H9 (cell line): ENCODE results near the gene RNASE3. TPM values are rescaled to one million over a fixed set of nuclear protein-coding genes. Genes with fewer than 3 reads are reported as not detected.
"Not testable (repeated sequence)": the region's sequence is repeated elsewhere in the genome, so short reads cannot be mapped to it uniquely, and the experiment has no call there.

ENCODE experiments used
- DNase-seq: peaks from one replicate; pipeline ENCODE4 v3.0.0-alpha.2; 2017
- H2AFZ ChIP-seq: one replicate; pipeline ENCODE4 v1.6.1; 2013; ENCODE audit warnings: mild to moderate bottlenecking, low read length, control low read depth, moderate library complexity
- H2AK5ac ChIP-seq: 2 replicates; pipeline ENCODE4 v1.6.1; 2013; ENCODE audit warnings: low read length, control low read depth, mixed read lengths; ENCODE audit not compliant: insufficient read length
- H2BK120ac ChIP-seq: one replicate; pipeline ENCODE4 v1.6.1; 2013; ENCODE audit warnings: low read depth, mild to moderate bottlenecking, low read length, control low read depth, inconsistent platforms; ENCODE audit not compliant: poor library complexity, severe bottlenecking
- H2BK12ac ChIP-seq: 2 replicates; pipeline ENCODE4 v1.6.1; 2013; ENCODE audit warnings: low read length, control low read depth, mixed read lengths, low read depth; ENCODE audit not compliant: insufficient read length
- H2BK15ac ChIP-seq: 2 replicates; pipeline ENCODE4 v1.6.1; 2013; ENCODE audit warnings: low read depth, low read length, control low read depth
- H2BK20ac ChIP-seq: one replicate; pipeline ENCODE4 v1.6.1; 2013; ENCODE audit warnings: low read depth, mild to moderate bottlenecking, low read length, control low read depth, inconsistent platforms; ENCODE audit not compliant: poor library complexity, severe bottlenecking
- H2BK5ac ChIP-seq: 2 replicates; pipeline ENCODE4 v1.6.1; 2013; ENCODE audit warnings: low read length, control low read depth, mixed read lengths; ENCODE audit not compliant: insufficient read length
- H3K14ac ChIP-seq: 2 replicates; pipeline ENCODE4 v1.6.1; 2013; ENCODE audit warnings: low read length, control low read depth; ENCODE audit not compliant: insufficient read depth
- H3K18ac ChIP-seq: 2 replicates; pipeline ENCODE4 v1.6.1; 2013; ENCODE audit warnings: low read depth, mild to moderate bottlenecking, mixed read lengths, low read length, control low read depth; ENCODE audit not compliant: insufficient read length
- H3K23ac ChIP-seq: 2 replicates; pipeline ENCODE4 v1.6.1; 2013; ENCODE audit warnings: low read length, control low read depth, mixed read lengths, low read depth; ENCODE audit not compliant: insufficient read length
- H3K23me2 ChIP-seq: 2 replicates; pipeline ENCODE4 v1.6.1; 2013; ENCODE audit warnings: low read depth, mild to moderate bottlenecking, mixed read lengths, low read length, control low read depth; ENCODE audit not compliant: insufficient read length, poor library complexity, severe bottlenecking
- H3K27ac ChIP-seq: 2 replicates; pipeline ENCODE4 v1.5.1; 2013; ENCODE audit warnings: low read length, control low read depth, mixed read lengths, low read depth; ENCODE audit not compliant: insufficient read length
- H3K27me3 ChIP-seq: 2 replicates; pipeline ENCODE4 v1.6.1; 2013; ENCODE audit warnings: low read length, control low read depth, inconsistent platforms; ENCODE audit not compliant: insufficient read depth
- H3K4ac ChIP-seq: 2 replicates; pipeline ENCODE4 v1.6.1; 2013; ENCODE audit warnings: low read depth, mild to moderate bottlenecking, control low read depth, inconsistent platforms, low read length, moderate library complexity
- H3K4me1 ChIP-seq: 2 replicates; pipeline ENCODE4 v1.6.1; 2013; ENCODE audit warnings: low read length, control low read depth, inconsistent platforms; ENCODE audit not compliant: insufficient read depth
- H3K4me2 ChIP-seq: 2 replicates; pipeline ENCODE4 v1.6.1; 2013; ENCODE audit warnings: low read length, control low read depth, mixed read lengths; ENCODE audit not compliant: insufficient read length, insufficient read depth
- H3K56ac ChIP-seq: 2 replicates; pipeline ENCODE4 v1.6.1; 2013; ENCODE audit warnings: low read depth, mild to moderate bottlenecking, mixed read lengths, low read length, control low read depth; ENCODE audit not compliant: insufficient read length
- H3K79me1 ChIP-seq: 2 replicates; pipeline ENCODE4 v1.6.1; 2013; ENCODE audit warnings: low read depth, mild to moderate bottlenecking, moderate library complexity, low read length, control low read depth, inconsistent platforms; ENCODE audit not compliant: insufficient read depth, poor library complexity, severe bottlenecking
- H3K79me2 ChIP-seq: 2 replicates; pipeline ENCODE4 v1.6.1; 2013; ENCODE audit warnings: low read length, control low read depth, inconsistent platforms; ENCODE audit not compliant: insufficient read depth
- H3K9ac ChIP-seq: 2 replicates; pipeline ENCODE4 v1.6.1; 2013; ENCODE audit warnings: low read length, control low read depth, mixed read lengths; ENCODE audit not compliant: insufficient read length; ENCODE audit errors: extremely low read depth
- H3K9me3 ChIP-seq: one replicate; pipeline ENCODE4 v1.6.1; 2013; ENCODE audit warnings: low read depth, low read length, inconsistent platforms; ENCODE audit not compliant: control insufficient read depth
- H3T11ph ChIP-seq: one replicate; pipeline ENCODE4 v1.6.1; 2013; ENCODE audit warnings: mild to moderate bottlenecking, low read length, control low read depth, inconsistent platforms
- H4K20me1 ChIP-seq: one replicate; pipeline ENCODE4 v1.6.1; 2013; ENCODE audit not compliant: control insufficient read depth, insufficient read length, insufficient read depth
- H4K5ac ChIP-seq: 2 replicates; pipeline ENCODE4 v1.6.1; 2013; ENCODE audit warnings: low read depth, mild to moderate bottlenecking, mixed read lengths, low read length, control low read depth; ENCODE audit not compliant: insufficient read length
- H4K8ac ChIP-seq: replicated peaks from 2 replicates; pipeline ENCODE4 v1.6.1; 2013; ENCODE audit warnings: low read length, control low read depth, mixed read lengths, low read depth; ENCODE audit not compliant: insufficient read length
- H4K91ac ChIP-seq: 2 replicates; pipeline ENCODE4 v1.6.1; 2013; ENCODE audit warnings: low read depth, mild to moderate bottlenecking, moderate library complexity, mixed read lengths, low read length, control low read depth; ENCODE audit not compliant: insufficient read length
- H3K27ac Mint-ChIP-seq, 3 experiments: 2 replicates in 2 of 3; 3 replicates in 1 of 3; pipeline ENCODE4 v1.8.0; 2020 to 2021; ENCODE audit warnings: mixed read lengths in 3 of 3, mild to moderate bottlenecking in 1 of 3, moderate library complexity in 1 of 3
- H3K27me3 Mint-ChIP-seq: 2 replicates; pipeline ENCODE4 v1.8.0; 2021; ENCODE audit warnings: low read depth, mild to moderate bottlenecking, moderate library complexity, mixed read lengths
- H3K36me3 Mint-ChIP-seq, 3 experiments: 2 replicates in 2 of 3; 3 replicates in 1 of 3; pipeline ENCODE4 v1.8.0; 2020 to 2021; ENCODE audit warnings: low read depth in 3 of 3, mixed read lengths in 3 of 3; ENCODE audit not compliant: insufficient read depth in 1 of 3
- H3K4me1 Mint-ChIP-seq, 2 experiments: 2 replicates each; pipeline ENCODE4 v1.8.0; 2020; ENCODE audit warnings: mixed read lengths in 2 of 2
- H3K4me3 Mint-ChIP-seq, 2 experiments: 2 replicates in 1 of 2; 3 replicates in 1 of 2; pipeline ENCODE4 v1.8.0; 2020 to 2021; ENCODE audit warnings: mild to moderate bottlenecking in 2 of 2, mixed read lengths in 2 of 2, moderate library complexity in 1 of 2
- H3K9me3 Mint-ChIP-seq, 2 experiments: 2 replicates in 1 of 2; 3 replicates in 1 of 2; pipeline ENCODE4 v1.8.0; 2020; ENCODE audit warnings: mild to moderate bottlenecking in 2 of 2, mixed read lengths in 2 of 2, moderate library complexity in 1 of 2
- WGBS: extraction: QIAGEN DNeasy Blood & Tissue Kit; methylation state at CpG from one replicate; pipeline ENCODE4 v1.1.7; 2013; ENCODE audit warnings: missing lambda C conversion rate, low lambda C conversion rate, mixed read lengths; ENCODE audit not compliant: insufficient read length; ENCODE audit errors: extremely low coverage; 5-methylcytosine and 5-hydroxymethylcytosine counted together
- long read RNA-seq: library from polyadenylated mRNA; unstranded; transcript quantifications from one replicate; pipeline ENCODE4 v2.0.0, GENCODE V29; 2020
- total RNA-seq: library from RNA; stranded (reverse); gene quantifications from 2 replicates; pipeline ENCODE4 v1.2.1, GENCODE V29; 2021

The RNASE3 gene
- not detected in 2 replicates for total RNA-seq
- long read RNA-seq = 0 reads

- H2AK5ac ChIP-seq, DNase-seq, H3K4me3 Mint-ChIP-seq, H3K4me1 Mint-ChIP-seq, H2BK15ac ChIP-seq, H3K9me3 Mint-ChIP-seq, H3K14ac ChIP-seq, H2BK120ac ChIP-seq, H4K5ac ChIP-seq, H3K36me3 Mint-ChIP-seq, H4K8ac ChIP-seq, H4K20me1 ChIP-seq, H2BK20ac ChIP-seq, H2BK12ac ChIP-seq, H3K18ac ChIP-seq, H3K79me1 ChIP-seq, H3K27ac Mint-ChIP-seq, H3K4me2 ChIP-seq, H3T11ph ChIP-seq, H3K9ac ChIP-seq, H4K91ac ChIP-seq, H3K27ac ChIP-seq, H2BK5ac ChIP-seq, H3K4me1 ChIP-seq, H3K27me3 ChIP-seq, H3K4ac ChIP-seq, H2AFZ ChIP-seq, H3K23me2 ChIP-seq, H3K23ac ChIP-seq, H3K79me2 ChIP-seq, H3K56ac ChIP-seq, H3K9me3 ChIP-seq: not testable (repeated sequence)
- no CpG with 5 or more reads among the region's 11 CpGs for WGBS
- H3K27me3 Mint-ChIP-seq = peaks cover 42% of the 10 kb centered on the region
Observed at GRCh38 chr14:20891126-20891825, at the start of gene RNASE3. TSS of gene RNASE3 (plus strand) at chr14:20891385. CDS start at chr14:20891687, 302 bp downstream.
